Inflammatory macrophage treated with lipopolysaccharide for 4 hours (primary cell): ENCODE data around the gene SNX27.

Source experiments
- DNase-seq: peaks from one replicate; pipeline ENCODE4 v3.0.0-alpha.2; 2020

Gene SNX27

DNA sequence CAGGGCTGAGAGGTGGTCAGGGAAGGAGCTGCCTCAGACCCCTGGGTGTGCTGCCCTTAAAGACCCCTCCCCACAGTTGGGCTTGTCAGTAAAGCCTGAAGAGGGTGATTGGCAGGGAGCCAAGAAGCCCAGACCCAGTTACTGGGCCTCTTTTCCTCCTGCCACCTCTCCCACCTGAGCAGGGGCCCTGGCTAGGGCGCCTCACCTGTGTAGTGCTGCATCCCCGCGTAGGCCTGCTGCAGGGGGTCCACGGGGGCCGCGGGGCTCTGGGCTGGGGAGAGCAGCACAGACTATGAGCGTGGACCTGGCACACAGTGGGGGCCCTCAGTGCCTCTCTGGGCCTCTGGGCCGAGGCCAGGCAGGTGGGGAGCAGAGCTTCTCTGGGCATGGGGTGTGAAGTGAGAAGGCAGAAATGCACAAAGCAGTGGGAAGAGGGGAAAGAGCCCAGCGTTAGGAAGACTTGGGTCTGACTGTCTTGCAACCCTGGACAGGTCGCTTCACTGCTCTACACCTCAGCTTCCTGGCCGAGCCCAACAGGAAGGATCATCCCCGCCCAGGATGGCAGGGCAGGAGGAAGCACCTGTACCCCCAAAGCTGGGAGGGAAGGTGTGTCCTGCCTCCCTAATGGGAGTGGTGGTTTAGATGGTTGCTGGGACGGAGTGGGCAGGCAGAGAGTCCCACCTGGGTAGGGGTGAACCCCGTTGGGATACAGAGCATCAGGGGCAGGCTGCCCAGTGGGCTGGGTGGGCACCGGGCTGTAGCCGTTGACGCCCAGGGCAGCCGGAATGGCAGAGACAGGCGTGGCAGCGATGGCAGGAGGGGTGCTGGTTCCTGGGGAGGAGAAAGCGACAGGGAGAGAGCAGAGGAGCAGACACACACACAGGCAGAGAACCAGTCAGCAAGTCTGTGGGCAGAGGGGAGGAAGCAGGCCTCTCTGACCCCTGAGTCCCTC lies 94.9 kb downstream of the SNX27 start:
- no peak for DNase-seq

DNA sequence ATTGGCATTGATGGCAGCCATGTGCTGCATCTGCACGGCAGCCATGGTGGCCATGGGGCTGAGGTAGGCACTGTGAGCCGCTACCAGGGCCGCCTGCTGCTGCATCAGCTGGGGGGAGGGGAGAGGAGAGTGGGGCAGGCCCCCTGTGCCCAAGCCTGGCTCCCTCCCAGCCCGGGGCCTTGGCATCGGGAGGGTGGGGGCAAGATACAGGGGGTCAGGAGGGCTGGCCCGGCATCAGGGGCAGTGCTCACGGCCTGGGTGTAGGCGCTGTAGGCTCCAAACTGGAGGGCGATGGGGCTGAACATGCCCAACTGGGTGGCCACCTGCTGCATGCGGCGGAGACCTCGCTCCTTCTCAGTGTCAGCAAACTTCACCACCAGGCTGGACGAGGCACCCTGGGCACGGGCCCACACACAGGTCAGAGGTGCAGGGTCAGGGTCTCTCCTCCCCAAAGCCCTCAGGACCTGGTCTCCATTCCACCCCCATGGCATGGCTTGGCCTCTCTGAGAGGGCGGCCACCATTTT lies 95.8 kb downstream of the SNX27 start:
- no peak for DNase-seq

DNA sequence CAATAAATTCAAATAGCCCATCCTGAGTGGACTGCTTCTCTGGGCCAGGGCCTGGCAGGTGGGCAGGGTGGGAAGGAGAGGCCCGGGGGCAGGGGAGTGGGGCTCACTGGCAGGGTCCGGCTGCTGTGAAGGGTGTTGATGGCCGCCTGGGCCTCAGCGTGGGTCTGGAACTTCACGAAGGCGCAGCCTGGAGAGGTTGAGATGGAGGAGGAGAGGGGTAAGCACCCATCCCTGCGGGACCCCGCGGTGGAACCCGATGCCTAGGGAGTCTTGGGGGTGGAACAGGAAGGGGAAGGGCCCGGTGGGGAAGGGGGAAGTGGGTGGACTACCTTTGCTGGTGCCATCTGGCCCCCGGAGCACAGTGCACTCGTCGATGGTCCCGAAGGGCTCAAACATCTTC lies 97.0 kb downstream of the SNX27 start:
- DNase-seq, result no peak

DNA sequence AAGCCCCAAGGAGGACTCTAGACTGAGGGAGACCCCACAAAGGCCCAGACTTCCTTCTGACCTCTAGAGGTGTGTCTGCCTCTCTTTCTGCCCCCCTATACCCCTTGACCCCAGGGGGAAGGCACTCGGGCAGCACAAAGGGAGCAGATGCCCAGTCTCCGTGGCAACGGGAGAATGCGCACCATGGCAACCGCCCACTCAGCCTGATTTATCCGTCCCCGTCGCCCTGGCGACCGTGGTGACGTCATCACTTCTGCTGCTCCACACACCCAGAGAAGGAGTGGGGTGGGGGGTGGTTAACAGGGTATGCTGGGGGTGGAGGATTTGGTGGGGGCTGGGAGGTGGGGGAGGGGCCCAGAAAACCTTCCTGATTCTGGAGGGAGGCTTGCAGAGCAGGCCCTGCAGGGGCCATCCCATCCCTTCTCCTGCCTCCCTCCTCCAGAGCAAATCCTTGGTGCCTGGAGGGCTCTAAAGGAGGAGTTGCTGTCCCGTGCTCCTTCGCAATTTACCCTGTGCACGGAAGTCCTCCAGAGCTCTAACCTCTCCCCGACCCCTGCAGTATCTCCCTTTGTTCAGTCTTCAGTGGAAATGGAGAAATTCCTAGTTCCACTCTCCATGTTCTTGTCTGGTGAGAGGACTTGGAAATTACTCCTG lies 98.5 kb downstream of the SNX27 start:
- peak; percentile 42 for DNase-seq

DNA sequence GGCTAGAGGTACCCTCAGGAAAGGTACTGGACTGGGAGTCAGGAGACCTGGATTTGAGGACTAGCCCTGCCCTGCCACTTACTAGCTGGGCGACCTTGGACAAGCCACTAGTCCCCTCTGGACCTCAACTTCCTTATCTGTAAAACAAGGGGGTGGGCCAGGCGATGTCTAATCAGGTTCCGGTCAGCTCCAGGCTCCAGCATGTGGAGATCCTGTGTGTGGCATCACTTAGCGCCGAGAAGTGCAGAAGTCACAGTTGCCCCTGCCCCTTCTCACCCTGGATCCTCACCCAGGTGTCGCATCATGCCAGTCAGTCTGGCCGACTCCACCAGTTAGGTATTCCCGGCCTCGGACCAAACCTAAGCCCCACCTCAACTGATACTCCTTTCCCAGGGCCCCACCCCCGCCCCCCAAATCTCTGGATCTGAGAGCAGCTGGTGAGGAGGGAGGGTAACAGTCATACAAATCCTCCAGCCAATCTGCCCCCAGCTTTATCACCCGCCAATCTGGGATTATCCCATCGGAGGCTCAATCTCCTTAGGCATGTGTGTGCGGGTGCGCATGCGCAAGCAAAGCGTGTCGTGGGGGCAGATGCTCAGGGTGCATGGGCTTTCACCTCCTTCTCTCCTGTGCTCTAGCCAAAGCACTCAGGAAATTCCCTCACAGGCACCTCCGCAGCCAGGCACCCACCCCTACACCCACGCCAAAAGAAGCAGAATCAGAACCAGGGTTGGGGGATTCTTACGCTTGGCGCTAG lies 99.4 kb downstream of the SNX27 start:
- DNase-seq, result no peak

DNA sequence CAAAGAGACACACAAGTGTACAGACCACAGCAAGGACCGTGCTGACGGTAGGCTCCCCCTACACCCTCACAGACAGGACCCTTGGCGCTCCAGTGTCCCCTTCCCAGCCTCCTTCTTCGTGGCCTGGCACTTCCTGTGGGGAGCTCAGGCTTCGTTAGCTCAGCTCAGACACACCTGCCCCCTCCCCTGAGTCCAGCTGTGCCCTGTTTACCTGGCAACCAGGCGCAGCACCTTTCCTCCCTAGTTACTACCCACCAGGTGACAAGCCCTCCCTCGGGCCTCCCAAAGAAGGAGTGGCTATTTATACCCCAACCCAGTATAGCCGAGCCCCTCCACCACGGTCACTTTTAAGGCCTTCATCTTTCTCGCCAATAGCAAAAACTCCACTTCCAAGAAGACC lies 100.1 kb downstream of the SNX27 start:
- DNase-seq, result no peak

DNA sequence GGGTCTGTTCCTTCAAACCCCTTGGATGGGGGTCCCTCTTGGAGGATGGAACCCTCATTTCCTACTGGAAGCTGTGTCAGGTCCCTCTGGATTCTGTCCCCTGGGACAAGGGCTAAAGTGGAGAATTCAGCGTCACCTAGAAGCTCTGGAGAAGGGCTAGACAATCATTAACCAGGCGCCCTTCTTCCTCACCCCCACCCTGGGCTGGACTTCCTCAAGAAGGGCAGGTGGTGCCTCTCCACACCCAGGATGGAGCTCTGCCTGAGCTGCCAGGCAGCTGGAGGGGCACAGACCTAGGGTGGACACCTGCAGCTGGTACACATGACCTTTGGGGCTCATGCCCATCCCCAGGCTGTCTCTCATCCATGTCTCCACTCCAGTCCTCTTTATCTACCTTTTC lies 101.2 kb downstream of the SNX27 start:
- DNase-seq, result no peak

DNA sequence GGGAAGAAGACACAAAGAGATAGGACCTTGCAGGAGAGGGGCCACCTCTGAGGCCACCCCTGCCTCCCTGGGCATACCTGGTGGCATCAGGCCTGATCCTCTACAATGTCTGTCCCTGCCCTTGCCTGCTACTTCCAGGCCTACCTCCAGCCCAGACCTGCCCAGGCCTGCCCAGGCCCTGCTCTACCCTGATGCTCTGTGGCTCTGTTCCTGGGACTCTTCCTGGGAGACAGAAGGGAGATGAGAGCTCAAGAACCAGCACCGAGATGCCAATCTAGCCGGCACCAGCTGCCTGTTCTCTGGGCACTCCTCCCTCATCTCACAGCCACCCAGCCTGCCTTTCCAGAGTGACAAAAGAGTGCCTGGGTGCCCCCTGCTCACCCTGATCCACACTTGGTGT lies 102.0 kb downstream of the SNX27 start:
- no peak for DNase-seq

DNA sequence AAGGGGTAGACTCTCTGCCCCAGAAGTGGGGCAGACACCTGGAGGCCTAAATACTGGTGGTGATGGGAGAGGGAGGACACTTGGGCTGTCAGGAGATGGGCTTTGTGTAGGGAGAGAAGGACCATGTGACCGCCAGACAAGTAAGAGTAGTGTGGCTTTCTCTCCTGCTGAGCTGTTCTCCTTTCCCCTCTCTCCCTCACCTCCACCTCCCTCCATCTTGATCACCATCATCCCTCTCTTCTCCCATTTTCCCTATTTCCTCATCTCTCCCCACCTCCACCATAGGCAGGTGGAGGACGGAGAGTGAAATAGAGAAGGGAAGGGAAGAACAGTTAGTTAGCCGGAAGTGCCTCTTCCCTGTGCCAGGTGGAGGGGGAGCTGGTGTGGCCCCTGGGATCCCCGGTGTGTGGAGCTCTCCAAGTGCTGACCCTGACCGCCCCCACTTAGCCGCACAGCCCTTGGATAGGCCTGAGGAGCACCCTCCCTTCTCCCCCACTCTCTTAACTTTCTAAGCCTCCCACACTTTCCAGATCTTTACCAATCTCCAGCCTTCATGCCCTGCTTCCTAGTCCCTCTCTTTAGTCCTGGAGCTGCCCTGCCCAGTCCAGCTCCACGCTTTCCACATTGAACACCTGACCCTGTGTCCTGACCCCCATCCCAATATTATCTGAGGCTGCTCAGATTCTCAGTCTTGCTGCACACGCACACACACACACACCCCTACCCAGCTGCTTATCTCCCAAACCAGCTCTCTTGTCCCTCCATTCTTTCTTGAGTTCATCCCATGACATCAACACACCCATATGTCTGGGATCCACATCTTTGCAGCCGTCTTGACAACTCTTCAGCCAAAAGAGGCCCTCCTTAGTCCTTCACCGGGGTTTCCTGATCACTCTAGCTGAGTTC lies 103.2 kb downstream of the SNX27 start:
- DNase-seq, result no peak

DNA sequence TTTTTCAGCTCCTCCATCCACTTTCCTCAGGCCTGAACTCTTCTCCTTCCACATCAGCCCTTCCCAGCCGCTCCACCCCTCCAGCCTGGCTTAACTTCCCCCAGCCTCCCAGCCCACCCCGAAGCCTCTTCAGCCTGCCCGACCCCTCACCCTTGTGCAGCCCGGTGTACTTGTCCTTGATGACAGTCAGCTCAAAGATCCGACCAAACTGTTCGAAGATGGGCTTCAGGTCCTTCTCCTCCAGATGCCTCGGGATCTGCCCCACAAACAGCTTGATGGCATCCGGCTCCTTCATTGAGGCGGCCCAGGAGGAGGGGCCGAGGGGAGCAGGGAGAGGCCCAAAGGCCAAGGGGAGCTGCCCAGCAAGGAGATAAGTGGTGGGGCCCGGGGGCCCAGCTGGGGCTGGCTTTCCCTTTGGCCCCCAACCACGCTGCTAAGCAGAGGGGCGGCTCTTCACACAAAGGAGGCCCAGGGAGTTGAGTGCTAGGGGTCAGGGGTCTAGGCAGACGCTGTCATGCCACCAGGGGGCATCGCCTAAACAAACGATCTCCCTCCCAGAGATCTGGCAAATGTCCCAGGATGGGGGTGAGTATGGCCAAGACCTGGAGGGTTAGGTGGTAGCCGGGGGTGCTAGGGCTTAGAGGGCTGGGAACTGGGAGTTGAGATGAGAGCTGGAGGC lies 104.0 kb downstream of the SNX27 start:
- DNase-seq, result no peak

DNA sequence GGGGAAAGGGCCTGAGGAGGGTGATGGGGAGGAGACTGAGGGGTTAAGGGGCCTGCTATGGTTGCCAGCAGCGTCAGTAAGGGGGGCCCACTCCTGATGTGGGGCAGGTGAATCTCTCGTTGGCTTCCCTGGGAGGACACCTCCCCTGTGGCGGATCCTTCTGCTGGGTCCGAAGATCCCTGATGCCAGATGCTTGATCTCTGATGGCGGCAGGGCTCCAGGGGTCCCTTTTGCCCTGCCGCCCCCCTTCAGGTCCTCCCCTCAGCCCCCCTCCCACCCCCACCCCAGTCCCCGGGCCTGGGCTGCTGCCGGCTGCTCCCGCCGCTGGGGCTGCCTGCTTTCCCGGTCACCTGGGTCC lies 104.5 kb downstream of the SNX27 start:
- DNase-seq, result no peak

DNA sequence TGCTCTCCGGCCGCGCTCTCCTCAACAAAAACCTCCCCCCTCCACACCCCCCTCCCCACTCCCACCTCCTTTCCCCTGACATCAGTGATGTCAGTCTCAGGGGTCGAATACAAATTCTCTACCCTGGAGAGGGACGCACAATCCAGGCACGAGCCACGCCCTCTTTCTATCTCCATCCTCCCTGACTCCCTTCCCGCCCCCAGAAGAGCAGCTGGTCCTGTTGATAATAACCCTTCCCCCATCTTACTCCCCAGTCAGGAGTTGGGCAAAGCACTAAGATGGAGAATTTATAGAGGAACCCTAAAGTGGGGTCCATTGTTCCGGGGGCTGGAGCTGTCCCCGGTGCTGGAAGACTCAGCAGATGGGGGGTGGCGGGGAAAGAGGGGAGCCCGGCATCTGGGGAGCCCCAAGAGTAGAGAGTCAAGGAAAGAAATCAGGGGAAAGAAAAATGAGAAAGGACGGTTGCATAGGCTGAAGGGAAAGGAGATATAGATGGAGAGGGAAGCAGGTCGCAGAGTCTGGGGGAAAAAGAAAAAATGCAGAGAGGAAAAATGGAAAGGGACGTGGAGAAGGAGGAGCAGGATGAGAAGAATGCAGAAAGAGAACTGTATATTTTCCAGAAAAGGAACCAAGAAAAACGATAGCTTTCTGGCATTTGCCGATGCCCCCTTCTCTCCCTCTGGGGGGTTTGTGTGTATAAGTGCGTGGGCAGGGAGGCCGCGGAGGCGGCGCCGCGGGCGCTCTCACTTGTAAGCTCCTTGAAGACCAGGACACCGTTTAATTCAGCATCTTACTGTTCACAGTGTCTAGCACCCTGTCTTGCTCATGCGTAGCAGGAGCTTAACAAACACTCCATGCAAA lies 105.2 kb downstream of the SNX27 start, which contains the start of gene CELF3:
Gene CELF3 (minus strand): TSS at position 33 of the 861 bp plus-strand sequence. CDS start 783 bp downstream, outside the sequence.
- no peak for DNase-seq

DNA sequence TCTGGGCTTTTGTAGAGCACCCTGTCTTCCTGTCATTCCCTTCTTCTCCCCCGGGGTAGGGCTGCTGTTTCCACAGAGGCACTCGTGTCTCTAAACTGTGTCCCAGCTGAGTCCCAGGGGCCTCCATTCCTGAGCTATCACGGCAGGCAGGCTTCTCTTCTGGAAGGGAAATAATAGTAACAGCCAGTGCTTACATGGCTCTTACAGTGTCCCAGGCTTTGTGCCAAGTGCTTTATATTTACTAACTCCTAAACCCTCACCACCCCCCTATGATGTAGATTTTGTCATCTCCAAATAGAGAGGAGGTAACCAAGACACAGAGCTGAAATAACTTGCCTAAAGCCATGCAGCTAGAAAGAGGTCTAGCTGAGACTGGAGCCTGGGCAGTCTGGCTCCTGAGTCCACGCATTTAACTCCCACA lies 106.2 kb downstream of the SNX27 start:
- no peak for DNase-seq

DNA sequence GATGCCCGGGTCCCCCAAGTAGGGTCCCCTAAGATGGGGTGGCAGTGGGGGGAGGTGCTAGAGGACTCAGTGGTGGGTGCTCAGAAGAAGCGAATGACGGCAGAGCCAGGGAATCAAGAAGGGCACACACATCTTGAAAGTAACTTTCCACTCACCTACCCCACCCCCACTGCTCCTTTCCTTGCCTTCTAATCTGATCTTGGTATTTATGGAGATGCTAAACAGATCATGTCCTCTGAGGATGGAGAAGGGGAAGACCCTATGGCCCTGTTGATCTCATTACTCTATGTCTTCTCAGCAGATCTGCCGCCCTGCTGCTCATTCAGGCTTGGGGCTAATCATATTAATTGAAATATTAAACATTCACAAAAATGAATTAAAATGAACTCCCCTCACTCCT lies 106.8 kb downstream of the SNX27 start:
- DNase-seq, result no peak

DNA sequence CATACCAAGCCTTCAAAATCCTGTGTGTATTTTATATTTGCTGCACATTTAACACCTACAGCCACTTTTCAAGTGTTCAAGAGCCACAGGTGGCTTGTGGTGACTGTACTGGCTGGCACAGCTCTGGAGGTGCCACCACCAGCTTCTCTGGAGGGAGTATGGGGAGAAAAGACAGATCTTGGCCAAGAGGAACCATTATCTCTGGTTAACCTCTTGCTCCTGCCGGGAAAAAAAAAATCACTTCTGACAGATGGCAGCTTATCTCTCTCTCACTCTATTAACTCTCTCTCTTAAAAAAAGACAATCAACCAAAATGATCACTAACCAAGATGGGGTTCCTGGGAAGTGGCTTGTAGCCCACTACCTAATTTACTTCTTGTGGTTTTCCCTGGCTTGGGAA lies 108.3 kb downstream of the SNX27 start:
- DNase-seq, result no peak

DNA sequence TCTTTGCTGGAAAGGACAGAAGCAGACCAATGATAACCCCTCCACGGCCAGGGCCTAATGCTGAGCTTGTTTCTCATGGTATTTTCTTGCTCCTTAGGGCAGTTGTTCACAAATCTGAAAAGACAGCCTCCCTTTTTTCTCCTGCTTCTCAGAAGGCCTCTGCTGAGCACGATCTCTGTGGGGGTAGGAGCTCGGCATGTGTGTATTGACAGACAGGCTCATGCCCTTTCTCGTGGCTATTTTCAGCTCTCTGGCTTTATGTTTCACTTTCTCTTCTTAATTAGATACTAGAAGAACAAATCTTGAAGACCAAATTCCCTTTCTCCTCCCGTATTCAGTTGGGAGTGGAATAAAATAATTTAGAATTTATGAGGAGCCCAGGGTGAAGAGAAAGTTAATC lies 108.7 kb downstream of the SNX27 start:
- DNase-seq, result peak; percentile 57

DNA sequence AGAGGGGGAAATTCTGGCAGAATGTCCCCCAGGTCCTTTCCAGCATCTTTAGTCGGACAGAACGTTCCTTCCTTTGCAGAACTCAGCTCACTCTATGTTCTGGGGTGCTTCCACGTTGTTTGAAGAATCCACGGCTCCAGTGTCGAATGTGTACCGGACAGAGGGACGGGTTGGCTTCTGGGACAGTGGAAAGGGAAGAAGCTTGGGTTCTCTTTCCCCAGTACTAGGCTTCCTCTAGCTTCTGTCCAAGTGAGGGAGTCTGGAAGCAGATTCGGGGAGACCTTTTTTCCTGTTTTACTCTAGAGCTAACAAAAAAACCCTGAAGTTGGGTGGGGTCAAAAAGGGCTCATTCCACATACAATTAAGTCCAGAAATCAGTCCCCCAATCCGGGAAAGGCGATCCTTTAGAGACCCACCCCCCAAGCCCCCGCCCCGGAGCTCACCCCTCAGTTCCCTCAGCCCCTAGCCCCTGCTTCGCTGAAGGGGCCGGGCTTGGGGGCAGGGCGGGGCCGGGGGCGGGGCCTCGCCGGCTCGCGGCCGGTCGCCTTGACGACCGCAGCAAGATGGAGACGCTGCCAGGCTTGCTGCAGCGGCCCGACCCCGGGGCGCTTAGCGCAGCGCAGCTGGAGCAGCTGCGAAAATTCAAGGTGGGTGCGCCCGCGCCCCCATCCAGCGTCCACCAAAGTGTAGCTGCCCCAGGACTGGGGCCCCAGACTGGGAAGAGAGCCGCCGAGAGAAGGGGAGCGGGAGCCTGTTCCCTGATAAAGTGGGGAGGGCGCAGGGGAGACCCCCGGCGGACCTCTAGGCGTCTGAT lies 109.3 kb downstream of the SNX27 start, which contains the start of gene RIIAD1:
Gene RIIAD1 (plus strand): TSS at position 549 of the 814 bp plus-strand sequence. CDS start 15 bp downstream, at position 564.
- DNase-seq, result peak; percentile 15

DNA sequence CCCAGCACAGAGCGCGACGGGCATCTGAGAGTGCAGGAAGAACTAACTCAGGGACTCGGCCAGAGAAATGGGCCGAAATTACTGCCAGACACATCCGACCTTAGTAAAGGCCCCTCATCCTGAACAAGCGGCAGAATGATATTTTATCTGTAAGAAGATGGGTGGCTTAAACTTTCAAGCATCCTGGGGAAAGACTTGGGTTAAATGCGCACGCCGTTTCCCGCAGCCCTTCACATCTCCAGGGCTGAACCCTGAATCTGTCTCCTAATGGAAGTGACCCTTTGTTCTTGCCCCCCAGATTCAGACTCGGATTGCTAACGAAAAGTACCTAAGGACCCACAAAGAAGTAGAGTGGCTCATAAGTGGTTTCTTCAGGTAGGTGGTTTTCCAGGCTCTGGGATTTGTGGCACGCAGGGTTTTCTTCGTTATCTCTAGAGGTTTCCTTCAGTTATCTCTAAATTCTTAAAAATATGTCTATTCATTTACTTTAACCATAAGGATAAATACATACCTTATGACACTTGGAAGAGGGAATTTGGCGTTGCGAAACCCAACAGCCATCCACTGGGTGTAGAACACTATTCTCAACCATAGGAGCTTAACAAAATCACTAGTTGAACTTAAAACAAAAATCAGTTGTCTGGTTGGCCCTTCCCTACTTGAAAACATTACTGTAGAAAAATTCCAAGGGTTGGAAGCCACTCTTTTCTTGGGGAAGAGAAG lies 110.1 kb downstream of the SNX27 start:
- DNase-seq, result no peak
